Fibroblast of peridontal ligament (primary cell): ENCODE results near the gene RFX4.
"Not testable (repeated sequence)": the region's sequence is repeated elsewhere in the genome, so short reads cannot be mapped to it uniquely, and the experiment has no call there.

ENCODE experiments used
- DNase-seq: peaks from one replicate; pipeline ENCODE4 v3.0.0-alpha.2; 2010; ENCODE audit errors: extremely low read depth

Gene RFX4

GRCh38 chr12:106726603-106727202 lies 143.9 kb downstream of the RFX4 start:
- DNase-seq: not testable (repeated sequence)

DNA sequence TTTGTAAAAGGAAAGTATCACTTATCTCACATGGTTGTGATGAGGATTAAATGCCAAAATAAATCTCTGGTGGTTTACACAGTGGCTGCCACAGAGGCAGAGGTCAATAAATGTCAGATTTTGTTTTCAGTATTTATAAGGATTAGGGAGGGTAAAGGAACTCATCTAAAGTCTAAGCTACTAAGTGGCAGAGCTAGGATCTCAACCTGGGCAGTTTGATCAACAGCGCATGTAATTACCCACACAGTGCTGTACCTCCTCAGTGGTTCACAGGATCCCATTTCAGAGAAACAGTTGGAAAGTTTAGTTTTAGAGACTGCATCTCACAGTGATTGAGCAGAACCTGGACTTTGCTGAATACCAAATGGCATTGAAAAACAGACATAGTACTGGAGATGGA lies 146.8 kb downstream of the RFX4 start:
- no peak for DNase-seq

DNA sequence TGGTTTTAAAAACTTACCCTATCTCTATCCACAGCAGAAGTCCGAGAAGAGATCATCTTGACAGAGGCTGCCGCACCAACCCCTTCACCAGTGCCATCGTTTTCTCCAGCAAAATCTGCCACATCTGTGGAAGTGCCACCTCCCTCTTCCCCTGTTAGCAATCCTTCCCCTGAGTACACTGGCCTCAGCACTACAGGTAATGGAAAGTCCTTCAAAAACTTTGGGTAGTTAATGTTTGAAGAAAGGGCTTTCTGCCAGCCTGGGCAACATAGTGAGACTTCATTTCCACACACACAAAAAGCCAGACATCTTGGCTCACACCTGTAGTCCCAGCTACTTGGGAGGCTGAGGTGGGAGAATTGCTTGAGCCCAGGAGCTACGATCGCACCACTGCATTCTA lies 150.1 kb downstream of the RFX4 start:
- no peak for DNase-seq

DNA sequence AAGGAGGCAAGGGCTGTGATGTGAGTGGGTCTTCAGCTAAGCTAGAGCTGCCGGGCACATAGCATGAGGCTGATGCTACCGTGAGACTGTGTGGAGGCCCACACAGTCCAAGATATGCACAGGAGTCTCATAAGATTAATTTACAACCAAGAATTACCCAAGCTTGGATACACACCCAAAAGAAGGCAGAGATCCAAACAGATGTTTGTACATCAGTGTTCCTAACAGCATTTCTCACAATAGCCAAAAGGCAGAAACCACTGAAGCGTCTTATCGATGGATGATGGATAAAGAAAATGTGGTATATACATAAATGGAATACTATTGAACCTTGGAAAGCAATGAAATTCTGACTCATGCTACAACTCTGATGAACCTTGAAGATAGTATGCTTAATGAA lies 150.9 kb downstream of the RFX4 start:
- no peak for DNase-seq

GRCh38 chr12:106736051-106736957 lies 153.5 kb downstream of the RFX4 start:
- DNase-seq: no peak

DNA sequence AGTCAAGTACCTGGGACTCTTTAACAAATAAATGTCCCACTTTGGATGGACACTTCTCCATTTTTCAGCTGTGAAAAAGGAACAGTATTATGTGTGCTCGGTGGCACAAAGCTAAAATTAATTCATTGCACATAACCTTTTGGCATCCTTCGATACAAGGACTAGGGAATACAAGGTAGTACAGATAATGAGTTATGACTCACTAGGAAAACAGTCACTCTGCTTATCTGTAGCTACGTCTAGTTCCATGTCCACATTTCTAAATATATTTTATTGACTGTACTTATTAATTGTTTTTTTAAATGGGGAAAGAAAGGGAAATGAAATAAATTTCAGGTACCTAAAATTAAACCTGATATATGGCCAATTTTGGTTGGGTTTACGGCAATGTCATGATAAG lies 156.5 kb downstream of the RFX4 start:
- no peak for DNase-seq

DNA sequence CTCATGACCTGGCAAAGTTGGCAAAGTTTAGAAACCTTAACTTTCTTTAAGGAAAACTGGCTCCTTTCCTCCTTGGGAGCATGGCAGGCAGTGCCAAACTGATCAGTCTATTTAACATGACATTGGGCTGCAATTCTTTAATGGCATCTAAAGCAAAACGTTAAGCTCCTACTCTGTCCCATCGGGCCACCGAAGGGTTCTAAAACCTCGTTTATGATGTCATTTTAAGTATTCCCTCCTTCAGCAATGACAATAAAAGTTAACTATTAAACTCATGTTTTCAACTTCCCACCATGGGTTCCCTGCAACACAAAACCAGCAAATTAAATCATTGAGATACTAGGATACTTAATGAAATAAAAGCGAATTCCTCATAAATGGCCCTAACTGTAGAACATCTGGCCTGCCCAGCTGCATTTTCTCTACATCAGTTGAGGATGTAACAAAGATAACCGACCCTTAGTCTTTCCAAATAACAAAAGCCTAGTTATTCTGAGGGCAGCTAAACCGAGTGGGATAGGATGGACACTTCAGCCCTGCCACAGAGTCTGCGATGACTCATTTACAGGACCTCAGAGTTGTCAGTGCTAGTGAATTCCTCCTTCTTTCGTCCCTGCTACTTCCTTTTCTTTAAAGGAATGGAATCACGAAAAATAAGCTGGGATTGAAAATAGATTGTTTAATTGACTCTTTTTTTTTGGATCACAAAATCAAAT lies 157.2 kb downstream of the RFX4 start:
- DNase-seq: no peak

GRCh38 chr12:106740818-106741217 lies 158.0 kb downstream of the RFX4 start:
- no peak for DNase-seq

DNA sequence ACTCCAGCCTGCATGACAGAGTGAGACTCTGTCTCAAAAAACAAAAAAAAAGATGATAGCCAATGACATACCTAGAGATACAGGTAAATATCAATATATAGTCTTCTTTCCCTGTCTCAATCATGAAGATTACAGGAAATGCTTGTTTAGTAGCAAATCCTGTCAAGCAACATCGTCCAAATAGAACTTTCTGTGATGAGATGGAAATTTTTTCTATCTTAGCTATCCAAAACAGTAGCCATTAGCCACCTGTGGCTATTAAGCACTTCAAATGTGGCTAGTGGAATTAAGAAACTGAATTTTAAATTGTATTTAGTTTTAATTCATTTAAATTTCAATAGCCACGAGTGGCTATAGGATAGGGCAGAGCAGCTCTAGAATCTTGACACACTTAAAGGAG lies 158.4 kb downstream of the RFX4 start:
- DNase-seq: no peak

DNA sequence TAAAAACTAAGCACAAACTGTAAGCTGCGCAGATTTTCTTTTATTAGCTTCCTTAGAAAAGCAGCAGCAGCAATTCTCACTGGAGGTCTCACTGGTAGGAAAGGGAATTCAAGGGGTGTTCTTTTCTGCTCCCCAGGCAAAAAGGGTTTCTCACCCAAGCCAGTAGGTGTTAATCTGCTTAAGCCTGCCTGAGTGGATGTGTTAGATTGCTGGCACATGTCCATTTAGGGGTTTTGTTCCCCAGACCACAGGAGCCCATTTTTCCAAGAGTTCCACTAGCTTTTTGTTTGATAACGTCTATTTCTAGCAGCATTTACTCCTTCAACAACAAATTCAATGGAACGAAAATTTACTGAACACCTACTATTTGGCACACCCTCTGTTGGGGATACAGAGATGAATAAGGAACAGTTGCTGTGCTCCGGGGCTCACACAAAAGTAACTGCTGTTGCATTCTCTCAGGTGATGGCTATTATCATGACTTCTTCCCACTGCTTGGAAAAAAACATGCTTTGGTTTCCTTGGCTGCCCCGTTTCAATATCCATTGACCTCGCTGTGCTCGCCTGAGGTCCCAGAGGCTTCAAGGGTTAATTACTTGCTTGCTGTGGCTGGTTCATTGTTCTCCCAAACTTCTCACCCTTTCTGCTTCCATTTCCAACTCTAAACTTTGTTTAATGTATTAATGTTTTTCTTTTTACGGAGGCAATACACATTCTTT lies 160.6 kb downstream of the RFX4 start:
- DNase-seq: no peak

DNA sequence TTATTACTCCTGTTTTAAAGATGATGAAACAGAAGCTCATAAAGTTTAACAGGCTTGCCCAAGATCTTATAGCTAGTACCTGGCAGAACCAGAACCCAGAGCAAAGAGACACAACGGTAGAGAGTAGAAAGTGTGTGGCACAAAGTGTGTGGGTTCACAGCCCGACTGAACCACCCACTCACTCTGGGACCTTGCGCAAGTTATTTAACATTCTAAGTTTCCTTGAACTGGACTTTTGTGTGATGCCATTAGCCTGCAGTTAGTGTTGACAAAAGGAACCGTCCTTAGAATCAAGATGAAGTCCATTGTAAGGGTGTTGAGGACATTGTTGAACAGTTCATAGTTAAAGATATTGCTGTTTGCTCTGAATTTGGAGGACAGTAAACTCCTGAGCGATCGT lies 161.8 kb downstream of the RFX4 start:
- no peak for DNase-seq

DNA sequence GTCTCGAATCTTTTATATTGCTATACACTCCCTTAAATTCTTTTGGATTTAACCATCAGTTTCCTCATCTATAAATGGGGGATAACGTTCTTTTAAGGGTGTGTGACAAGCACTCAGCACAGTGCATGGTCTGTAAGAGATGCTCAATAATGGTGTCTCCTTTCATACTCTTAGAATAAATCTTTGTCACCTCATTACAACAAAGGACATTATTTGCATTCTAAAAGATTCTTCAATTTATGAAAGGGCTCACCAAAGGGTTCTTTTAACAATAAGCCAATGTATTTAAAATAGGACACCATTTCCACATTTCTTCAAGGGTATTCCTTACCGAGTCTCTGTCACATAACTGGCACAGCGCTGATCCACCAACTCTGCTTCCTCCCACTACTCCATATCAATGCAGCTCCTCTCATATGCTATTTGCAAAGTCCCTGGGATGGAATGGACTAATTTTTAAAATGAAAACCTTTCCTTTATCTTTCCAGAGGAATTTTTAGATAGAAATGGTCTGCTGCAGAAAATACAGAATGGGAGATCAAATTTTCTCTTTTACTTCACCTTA lies 162.5 kb downstream of the RFX4 start:
- no peak for DNase-seq

DNA sequence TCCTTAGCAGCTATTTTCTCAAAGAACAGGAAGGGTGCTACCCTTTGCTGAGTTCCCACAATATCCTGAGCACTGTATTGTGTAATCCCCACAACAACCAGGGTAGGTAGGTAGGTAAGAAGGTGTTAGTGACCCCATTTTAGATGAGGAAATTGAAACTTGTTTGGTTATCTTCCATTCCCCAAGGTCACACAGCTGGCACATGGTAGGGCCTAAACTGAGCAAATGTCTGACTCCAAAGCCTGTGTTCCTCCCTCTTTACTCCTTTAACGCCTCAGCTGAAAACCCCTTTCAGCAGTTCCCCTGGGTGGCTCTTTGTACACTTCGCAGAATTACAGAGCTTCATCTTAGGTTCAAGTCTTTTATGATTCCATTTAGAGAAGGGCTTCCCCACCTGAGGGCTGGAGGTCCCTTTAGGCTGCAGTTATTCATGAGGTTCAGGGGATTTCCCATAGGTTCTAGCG lies 165.2 kb downstream of the RFX4 start:
- DNase-seq: no peak

GRCh38 chr12:106750524-106750923 lies 167.7 kb downstream of the RFX4 start:
- DNase-seq: no peak

DNA sequence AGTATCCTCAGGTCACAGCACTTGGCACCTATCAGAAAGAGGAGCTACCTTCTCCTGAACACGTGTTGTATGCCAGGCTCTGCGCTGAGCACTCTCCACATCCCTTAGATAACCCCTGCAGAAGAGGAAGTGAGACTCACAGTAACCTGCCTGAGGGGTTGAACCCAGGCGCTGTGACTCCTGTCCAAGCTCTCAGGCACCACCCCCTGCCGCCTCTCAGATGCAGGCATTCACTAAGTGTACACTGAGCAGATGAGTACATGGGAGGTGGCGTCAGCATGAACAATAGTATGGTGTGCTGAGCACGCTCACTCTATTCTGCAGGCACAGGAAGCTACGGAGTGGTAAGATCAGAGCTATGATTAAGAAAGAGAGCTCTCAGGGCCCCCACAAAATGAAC lies 170.7 kb downstream of the RFX4 start:
- no peak for DNase-seq

- no peak for DNase-seq
These were observed 171.5 kb downstream of the RFX4 start for GRCh38 chr12:106754331-106754730.

DNA sequence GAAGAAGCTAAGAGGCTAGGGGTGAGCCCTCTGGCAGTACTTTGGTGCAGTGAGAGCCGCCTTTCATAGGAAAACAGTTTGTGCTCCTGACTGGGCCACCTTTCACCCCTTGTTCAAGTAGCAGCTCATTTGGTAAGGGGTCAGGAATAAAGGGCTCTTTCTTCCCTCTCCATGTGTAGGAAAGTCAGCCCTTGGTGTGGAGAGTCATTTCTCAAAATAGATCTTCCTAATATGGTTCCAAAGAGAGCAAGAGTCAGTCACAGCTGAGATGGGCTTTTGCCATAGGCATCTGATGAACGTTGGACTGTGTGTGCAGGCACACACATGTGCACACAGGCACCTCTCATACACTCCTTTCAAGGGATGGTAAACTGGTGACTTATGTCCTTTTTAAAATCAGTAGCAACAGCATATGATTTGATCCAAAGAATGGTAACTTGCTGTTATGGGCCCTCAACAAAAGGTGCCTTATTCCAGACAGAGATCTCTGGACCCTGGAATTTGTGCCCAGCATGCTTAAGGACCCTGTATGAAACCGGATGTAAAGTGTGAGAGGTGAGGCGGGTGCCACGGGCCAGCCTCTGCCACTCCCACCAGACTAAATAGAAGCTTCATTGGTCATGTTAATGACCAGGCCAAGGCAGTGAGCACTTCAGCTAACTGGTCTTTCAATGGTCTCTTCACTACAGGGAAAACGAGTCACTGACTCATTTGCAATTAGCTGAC lies 175.0 kb downstream of the RFX4 start:
- no peak for DNase-seq

- DNase-seq: no peak
These were observed 175.7 kb downstream of the RFX4 start for GRCh38 chr12:106758349-106759110.

GRCh38 chr12:106759526-106760183 lies 176.9 kb downstream of the RFX4 start:
- no peak for DNase-seq

DNA sequence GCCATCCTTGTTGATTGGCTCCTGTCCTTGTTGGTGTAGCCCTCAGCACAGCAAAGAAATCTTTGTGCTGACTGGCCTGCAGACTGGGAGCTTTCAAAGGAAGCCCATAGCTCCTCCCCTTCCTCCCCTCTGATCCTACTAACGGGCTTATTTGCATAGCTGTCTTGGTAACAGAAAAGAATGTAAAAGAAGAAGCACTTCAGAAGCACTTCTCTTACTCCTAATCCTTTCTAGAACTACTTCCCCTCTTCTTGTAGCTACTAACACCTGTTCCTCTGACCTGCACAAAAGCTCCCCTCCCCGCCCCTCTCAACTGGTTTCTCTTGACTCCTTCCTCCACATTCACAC lies 177.4 kb downstream of the RFX4 start:
- no peak for DNase-seq
